ENCODE measurements around the gene FBXL4. TPM values are rescaled to one million over a fixed set of nuclear protein-coding genes. Genes with fewer than 3 reads are reported as not detected.

Gene FBXL4
- polyA plus RNA-seq, 1 of the 3 experiments (the other 2 are of a cell fraction), result 8.1 TPM

DNA sequence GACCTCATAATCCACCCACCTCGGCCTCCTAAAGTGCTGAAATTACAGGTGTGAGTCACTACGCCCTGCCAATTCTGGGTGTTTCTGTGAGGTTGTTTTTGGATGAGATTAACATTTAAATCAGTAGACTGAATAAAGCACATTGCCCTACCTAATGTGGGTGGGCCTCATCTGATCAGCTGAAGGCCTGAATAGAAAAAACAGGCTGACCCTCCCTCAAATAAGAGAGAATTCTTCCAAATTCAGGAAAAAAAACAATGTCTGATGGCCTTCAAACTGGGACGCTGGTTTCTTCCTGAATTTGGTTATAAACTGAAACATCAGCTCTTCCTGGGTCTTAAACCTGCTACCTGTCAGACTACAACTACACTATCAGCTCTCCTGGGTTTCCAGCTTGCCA, 62.4 kb downstream of the FBXL4 start:
- H3K4me2 ChIP-seq, result no peak overlapping the region
- no peak overlapping the region for H3K4me3 ChIP-seq (ENCODE audit: low read depth in 2 of 2, low read length in 1 of 2)
- no peak overlapping the region for H2AFZ ChIP-seq (ENCODE audit: low read depth)
- H3K79me2 ChIP-seq (ENCODE audit: insufficient read depth), result no peaks in the 10 kb centered on the region
- no peaks in the 10 kb centered on the region for H3K9me3 ChIP-seq
- H4K20me1 ChIP-seq (ENCODE audit: insufficient read depth), result no peaks in the 10 kb centered on the region
- no peaks in the 10 kb centered on the region for H3K9me2 ChIP-seq
- H3K27ac ChIP-seq (ENCODE audit: low read depth in 2 of 2, low read length in 1 of 2), result no peak overlapping the region
- WGBS (ENCODE audit: low lambda C conversion rate), result 93% methylated on average over 3 of the region's 3 CpGs
- H3K27me3 ChIP-seq (ENCODE audit: insufficient read depth), result no peaks in the 10 kb centered on the region
- POLR2A ChIA-PET, result no interaction called here
- H3F3A ChIP-seq (replicated peaks; ENCODE audit: insufficient read depth), result peaks cover 6% of the 10 kb centered on the region
- no peaks in the 10 kb centered on the region for H3K4me1 ChIP-seq (ENCODE audit: control insufficient read depth in 1 of 2, insufficient read depth in 2 of 2, low read depth in 1 of 2, low read length in 1 of 2)
- CTCF ChIA-PET, result no interaction called here
- H3K36me3 ChIP-seq (replicated peaks in 1 of 2; ENCODE audit: control insufficient read depth in 1 of 2, insufficient read depth in 2 of 2, low read length in 1 of 2), result peaks cover 17 to 28% of the 10 kb centered on the region in 2 experiments
- no peak overlapping the region for H3K9ac ChIP-seq
- no peak for DNase-seq
- TF ChIP-seq, protein P1, sequence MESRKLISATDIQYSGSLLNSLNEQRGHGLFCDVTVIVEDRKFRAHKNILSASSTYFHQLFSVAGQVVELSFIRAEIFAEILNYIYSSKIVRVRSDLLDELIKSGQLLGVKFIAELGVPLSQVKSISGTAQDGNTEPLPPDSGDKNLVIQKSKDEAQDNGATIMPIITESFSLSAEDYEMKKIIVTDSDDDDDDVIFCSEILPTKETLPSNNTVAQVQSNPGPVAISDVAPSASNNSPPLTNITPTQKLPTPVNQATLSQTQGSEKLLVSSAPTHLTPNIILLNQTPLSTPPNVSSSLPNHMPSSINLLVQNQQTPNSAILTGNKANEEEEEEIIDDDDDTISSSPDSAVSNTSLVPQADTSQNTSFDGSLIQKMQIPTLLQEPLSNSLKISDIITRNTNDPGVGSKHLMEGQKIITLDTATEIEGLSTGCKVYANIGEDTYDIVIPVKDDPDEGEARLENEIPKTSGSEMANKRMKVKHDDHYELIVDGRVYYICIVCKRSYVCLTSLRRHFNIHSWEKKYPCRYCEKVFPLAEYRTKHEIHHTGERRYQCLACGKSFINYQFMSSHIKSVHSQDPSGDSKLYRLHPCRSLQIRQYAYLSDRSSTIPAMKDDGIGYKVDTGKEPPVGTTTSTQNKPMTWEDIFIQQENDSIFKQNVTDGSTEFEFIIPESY (IDR thresholded peaks at IDR 0.05; ENCODE audit: borderline replicate concordance, low read depth), result no peak
- TF ChIP-seq YY1 (IDR thresholded peaks at IDR 0.05; ENCODE audit: low read depth) (no peak), CHD2 (IDR thresholded peaks at IDR 0.05; ENCODE audit: low read length, partially characterized antibody) (no peak)

DNA sequence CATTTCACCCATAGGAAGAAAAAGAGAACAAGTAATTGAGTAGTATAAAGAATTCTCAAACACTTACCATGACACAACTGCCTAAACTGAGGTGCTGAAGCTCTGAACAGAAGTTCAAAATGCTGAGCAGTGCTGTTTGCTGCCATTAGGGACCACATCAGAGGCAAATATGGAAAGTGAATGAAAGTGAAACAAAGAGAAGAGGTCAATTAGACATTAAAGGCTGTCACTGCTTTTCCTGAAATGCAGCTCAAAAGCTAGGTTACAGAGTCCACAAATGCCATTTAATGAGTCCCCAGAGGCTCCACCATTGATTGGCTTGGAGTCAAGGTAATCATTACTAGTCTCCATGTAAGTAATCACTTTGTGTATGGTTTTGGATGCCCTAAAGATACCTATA, 67.3 kb downstream of the FBXL4 start:
- Histone ChIP-seq H3F3A (replicated peaks; ENCODE audit: insufficient read depth) (peaks cover 6% of the 10 kb centered on the region), H3K9me3 (no peaks in the 10 kb centered on the region), H3K79me2 (ENCODE audit: insufficient read depth) (no peaks in the 10 kb centered on the region), H3K9me2 (no peaks in the 10 kb centered on the region), H4K20me1 (ENCODE audit: insufficient read depth) (no peaks in the 10 kb centered on the region), H3K4me3 (ENCODE audit: low read depth in 2 of 2, low read length in 1 of 2) (no peak overlapping the region), H3K36me3 (replicated peaks in 1 of 2; ENCODE audit: control insufficient read depth in 1 of 2, insufficient read depth in 2 of 2, low read length in 1 of 2) (peaks cover 20 to 35% of the 10 kb centered on the region in 2 experiments), H3K9ac (no peak overlapping the region), H3K4me2 (no peak overlapping the region), H2AFZ (ENCODE audit: low read depth) (no peak overlapping the region), H3K27ac (ENCODE audit: low read depth in 2 of 2, low read length in 1 of 2) (no peak overlapping the region; a peak in 1 of 4 replicates), H3K27me3 (ENCODE audit: insufficient read depth) (no peaks in the 10 kb centered on the region), H3K4me1 (ENCODE audit: control insufficient read depth in 1 of 2, insufficient read depth in 2 of 2, low read depth in 1 of 2, low read length in 1 of 2) (no peaks in the 10 kb centered on the region)
- POLR2A ChIA-PET, result no interaction called here
- no peak for DNase-seq
- CTCF ChIA-PET, result no interaction called here
- TF ChIP-seq EP300 (IDR thresholded peaks at IDR 0.05; ENCODE audit: borderline replicate concordance in 1 of 2, low read depth in 1 of 2, low read length in 1 of 2), result no peak
- TF ChIP-seq RAD21 (IDR thresholded peaks at IDR 0.05; ENCODE audit: low read length), result no peak
- TF ChIP-seq ELF1 (IDR thresholded peaks at IDR 0.05), result no peak
- no peak for TF ChIP-seq GABPA (IDR thresholded peaks at IDR 0.05; ENCODE audit: low read depth)
- TF ChIP-seq EZH2phosphoT487 (IDR thresholded peaks at IDR 0.05; ENCODE audit: borderline replicate concordance, low read depth), result no peak
- no peak for TF ChIP-seq CHD2 (IDR thresholded peaks at IDR 0.05; ENCODE audit: low read length, partially characterized antibody)
- TF ChIP-seq, protein P2, sequence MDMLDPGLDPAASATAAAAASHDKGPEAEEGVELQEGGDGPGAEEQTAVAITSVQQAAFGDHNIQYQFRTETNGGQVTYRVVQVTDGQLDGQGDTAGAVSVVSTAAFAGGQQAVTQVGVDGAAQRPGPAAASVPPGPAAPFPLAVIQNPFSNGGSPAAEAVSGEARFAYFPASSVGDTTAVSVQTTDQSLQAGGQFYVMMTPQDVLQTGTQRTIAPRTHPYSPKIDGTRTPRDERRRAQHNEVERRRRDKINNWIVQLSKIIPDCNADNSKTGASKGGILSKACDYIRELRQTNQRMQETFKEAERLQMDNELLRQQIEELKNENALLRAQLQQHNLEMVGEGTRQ (IDR thresholded peaks at IDR 0.05; ENCODE audit: borderline replicate concordance, low read depth, low read length), result no peak
- TF ChIP-seq, protein P3, sequence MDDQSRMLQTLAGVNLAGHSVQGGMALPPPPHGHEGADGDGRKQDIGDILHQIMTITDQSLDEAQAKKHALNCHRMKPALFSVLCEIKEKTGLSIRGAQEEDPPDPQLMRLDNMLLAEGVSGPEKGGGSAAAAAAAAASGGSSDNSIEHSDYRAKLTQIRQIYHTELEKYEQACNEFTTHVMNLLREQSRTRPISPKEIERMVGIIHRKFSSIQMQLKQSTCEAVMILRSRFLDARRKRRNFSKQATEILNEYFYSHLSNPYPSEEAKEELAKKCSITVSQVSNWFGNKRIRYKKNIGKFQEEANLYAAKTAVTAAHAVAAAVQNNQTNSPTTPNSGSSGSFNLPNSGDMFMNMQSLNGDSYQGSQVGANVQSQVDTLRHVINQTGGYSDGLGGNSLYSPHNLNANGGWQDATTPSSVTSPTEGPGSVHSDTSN (IDR thresholded peaks at IDR 0.05), result no peak
- no peak for TF ChIP-seq JUND (IDR thresholded peaks at IDR 0.05)
- no peak for TF ChIP-seq FOSL2 (IDR thresholded peaks at IDR 0.05; ENCODE audit: borderline replicate concordance, low read depth)
- TF ChIP-seq TCF12 (IDR thresholded peaks at IDR 0.05), result no peak
- TF ChIP-seq, protein P1 (IDR thresholded peaks at IDR 0.05; ENCODE audit: borderline replicate concordance, low read depth), result no peak
- TF ChIP-seq SIN3A (IDR thresholded peaks at IDR 0.05; ENCODE audit: borderline replicate concordance, low read depth, low read length), result no peak
- no peak for TF ChIP-seq FOXJ3 (CRISPR knock-in tag; IDR thresholded peaks at IDR 0.05)
- TF ChIP-seq RFX5 (IDR thresholded peaks at IDR 0.05; ENCODE audit: low read length), result no peak
- TF ChIP-seq, protein P4, sequence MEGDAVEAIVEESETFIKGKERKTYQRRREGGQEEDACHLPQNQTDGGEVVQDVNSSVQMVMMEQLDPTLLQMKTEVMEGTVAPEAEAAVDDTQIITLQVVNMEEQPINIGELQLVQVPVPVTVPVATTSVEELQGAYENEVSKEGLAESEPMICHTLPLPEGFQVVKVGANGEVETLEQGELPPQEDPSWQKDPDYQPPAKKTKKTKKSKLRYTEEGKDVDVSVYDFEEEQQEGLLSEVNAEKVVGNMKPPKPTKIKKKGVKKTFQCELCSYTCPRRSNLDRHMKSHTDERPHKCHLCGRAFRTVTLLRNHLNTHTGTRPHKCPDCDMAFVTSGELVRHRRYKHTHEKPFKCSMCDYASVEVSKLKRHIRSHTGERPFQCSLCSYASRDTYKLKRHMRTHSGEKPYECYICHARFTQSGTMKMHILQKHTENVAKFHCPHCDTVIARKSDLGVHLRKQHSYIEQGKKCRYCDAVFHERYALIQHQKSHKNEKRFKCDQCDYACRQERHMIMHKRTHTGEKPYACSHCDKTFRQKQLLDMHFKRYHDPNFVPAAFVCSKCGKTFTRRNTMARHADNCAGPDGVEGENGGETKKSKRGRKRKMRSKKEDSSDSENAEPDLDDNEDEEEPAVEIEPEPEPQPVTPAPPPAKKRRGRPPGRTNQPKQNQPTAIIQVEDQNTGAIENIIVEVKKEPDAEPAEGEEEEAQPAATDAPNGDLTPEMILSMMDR (IDR thresholded peaks at IDR 0.05), result no peak
- TF ChIP-seq NFIC (IDR thresholded peaks at IDR 0.05; ENCODE audit: borderline replicate concordance), result no peak
- TF ChIP-seq RCOR1 (IDR thresholded peaks at IDR 0.05; ENCODE audit: low read length), result no peak
- TF ChIP-seq NRF1 (IDR thresholded peaks at IDR 0.05; ENCODE audit: low read depth, low read length), result no peak
- TF ChIP-seq MEF2A (IDR thresholded peaks at IDR 0.05; ENCODE audit: borderline replicate concordance, low read depth), result no peak
